GM12872 (cell line): Measurements from ENCODE around the gene ARID5A.

Experiments used
- TF ChIP-seq, protein P1 (sequence below): IDR thresholded peaks from 3 replicates; pipeline ENCODE4 v1.5.1; 2011; ENCODE audit warnings: low read depth, mild to moderate bottlenecking, low read length, moderate library complexity; ENCODE audit not compliant: insufficient read depth

The ARID5A gene

DNA sequence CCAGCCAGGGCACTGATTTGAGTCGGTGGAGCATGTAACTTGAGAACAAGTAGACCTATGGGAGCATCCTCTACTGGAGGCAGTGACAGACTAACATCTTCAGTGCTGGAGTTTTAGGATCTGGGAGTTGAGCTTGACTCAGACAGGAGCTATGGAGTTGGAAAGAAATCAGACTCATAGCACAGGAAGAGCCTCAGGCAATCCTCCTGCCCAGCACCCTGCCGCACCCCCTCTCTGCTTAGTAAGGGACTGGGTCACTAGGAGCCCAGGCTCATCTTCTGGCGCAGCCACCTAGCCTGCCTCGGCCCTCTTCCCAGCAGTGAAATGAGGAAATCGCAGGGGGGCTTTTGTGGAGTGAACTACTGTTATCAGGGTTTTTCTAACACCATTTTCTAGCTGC, 3.6 kb downstream of the ARID5A start:
- TF ChIP-seq, protein P1, sequence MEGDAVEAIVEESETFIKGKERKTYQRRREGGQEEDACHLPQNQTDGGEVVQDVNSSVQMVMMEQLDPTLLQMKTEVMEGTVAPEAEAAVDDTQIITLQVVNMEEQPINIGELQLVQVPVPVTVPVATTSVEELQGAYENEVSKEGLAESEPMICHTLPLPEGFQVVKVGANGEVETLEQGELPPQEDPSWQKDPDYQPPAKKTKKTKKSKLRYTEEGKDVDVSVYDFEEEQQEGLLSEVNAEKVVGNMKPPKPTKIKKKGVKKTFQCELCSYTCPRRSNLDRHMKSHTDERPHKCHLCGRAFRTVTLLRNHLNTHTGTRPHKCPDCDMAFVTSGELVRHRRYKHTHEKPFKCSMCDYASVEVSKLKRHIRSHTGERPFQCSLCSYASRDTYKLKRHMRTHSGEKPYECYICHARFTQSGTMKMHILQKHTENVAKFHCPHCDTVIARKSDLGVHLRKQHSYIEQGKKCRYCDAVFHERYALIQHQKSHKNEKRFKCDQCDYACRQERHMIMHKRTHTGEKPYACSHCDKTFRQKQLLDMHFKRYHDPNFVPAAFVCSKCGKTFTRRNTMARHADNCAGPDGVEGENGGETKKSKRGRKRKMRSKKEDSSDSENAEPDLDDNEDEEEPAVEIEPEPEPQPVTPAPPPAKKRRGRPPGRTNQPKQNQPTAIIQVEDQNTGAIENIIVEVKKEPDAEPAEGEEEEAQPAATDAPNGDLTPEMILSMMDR, result no peak

DNA sequence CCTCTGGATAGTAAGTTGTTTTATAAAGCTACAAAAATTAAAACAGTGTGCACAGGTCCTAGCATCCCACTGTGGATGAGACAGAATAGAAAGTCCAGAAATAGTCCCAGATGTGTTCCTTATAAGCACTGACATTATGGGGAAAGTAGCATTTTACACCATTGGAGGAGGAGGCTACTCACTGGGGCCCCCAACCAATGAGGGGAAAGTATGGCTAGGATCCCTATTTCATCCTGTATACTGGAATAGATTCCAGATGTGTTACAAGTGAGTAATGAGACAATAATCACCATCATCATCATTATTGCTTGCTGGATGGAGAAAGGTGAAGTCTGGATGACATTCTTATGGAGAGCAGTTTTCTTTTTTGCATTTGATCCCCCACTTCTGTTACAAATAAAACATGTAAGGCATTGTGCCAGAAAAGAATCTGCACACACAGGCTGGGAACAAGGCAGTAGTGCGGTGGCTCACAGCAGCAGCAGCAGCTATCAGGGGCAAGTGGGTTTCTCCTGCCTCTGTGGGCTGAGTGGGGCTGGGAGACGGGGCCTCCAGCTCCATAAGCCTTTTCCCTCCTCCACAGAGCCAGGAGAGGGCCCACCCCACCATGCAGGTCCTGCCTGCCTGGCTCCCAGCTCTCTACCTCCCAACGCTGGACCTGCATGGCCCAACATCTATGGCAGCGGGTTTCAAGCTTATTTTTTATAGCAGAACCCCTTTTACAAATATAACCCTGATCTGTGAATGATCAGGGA, 5.0 kb downstream of the ARID5A start:
- TF ChIP-seq, protein P1, result no peak

DNA sequence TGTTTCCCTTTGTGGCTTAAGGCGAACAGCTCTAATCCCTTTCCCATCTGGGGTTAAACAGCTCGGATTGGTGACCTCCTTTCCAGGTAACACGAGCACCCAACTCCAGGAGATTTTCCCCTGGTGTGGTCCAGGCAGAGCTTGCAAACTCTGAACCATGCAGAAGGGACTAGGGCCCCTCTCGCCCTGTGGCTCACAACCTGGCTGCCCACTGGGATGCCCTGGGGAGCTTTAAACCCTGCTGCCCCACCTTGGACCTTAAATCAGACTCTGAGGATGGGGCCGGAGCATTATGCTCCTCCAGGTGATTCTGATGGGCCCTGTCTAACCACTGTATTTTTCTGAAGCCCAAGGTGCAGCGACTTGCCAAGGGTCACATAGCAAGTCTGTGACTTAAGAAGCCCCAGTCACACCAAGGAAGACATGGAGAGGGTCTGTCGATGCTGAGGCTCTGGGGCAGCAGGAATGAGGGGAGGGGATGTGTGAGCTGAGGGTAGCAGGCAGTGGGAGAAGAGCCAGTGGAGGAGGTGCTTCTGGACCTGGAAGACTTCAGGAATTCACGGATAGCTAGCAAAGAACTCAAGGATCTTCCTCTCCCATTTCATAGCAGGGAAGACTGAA, 5.9 kb downstream of the ARID5A start:
- TF ChIP-seq, protein P1, result no peak

DNA sequence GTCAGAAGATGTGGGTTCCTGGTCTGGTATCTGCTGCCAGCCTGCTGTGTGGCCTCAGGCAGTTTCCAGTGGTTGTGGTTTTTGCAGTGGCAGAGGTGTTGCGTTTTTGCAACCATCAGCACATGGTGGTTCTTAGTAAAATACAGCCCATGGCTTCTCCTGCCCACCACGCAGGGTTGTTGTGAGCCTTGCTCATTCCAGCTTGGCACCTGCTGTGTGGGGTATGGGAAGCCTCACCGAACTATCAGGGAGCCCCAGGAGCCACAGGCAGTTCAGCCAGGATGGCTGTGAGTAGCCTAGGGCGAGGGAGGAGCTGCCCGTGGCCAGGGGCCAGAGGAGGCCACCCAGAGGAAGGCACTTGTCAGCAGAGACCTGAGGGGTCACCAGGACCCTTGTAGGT, 9.8 kb downstream of the ARID5A start:
- TF ChIP-seq, protein P1, result no peak

DNA sequence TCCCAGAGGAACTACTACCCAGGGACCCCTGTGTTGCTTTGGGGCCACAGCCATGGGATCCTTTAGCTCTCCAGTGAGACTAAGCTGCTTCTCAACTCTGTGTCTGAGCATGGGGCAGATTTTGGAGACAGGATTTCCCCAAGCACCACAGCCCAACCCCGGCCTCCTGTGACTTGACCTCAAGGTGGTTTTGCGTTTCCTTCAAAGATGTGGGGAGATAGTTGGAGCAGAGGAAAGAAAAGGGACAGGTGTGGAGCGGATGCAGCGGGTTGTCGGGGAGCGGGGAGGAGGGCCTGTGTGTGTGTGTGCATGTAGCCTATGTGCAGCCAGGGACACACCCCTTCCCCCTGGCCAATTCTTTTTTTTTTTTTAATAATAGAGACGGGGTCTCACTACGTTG, 10.2 kb downstream of the ARID5A start:
- TF ChIP-seq, protein P1, result no peak

DNA sequence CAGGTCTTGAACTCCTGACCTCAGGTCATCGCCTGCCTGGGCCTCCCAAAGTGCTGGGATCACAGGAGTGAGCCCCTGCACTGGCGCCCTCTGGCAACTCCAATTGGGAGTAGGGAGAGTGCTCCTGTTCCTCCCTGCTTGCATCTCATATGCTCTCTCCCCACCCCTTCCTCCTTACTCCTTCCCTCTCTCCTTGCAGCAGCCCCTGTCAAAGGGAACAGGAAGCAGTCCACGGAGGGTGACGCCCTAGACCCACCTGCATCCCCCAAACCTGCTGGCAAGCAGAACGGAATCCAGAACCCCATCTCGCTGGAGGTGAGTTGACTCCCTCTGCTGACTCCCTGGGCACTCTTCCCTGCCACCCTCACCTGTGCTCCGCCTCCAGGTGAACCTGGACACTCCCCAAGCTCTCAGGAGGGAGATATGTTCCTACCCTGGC, 10.7 kb downstream of the ARID5A start:
- TF ChIP-seq, protein P1, result no peak

DNA sequence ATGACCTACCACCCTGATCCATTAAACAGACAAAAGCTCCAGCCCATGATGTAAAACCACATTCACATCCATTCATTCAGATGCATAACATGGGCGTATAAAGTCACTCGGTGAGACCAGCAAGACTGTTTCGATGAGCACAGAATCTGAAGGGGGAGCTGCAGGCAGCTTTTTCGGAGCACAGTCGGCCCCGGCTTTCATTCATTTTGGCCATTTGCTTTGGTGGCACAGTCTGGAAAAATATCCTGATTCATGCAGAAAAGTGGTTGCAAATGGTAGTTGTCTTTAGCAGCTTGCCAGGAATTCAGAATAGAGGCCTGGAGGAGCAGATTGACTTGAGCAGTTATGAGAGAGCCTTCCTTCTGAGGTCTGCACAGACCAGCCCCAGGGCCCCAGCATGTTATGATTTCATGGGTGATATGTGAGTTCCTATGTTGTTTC, 11.2 kb downstream of the ARID5A start:
- TF ChIP-seq, protein P1, result no peak
